Activated naive CD4-positive, alpha-beta T cell (primary cell): ENCODE results near the gene GP5.

Source experiments
- DNase-seq, 4 experiments: peaks; one replicate each; lab custom pipeline; 2025; lab: John Stamatoyannopoulos, UW

Gene GP5

DNA sequence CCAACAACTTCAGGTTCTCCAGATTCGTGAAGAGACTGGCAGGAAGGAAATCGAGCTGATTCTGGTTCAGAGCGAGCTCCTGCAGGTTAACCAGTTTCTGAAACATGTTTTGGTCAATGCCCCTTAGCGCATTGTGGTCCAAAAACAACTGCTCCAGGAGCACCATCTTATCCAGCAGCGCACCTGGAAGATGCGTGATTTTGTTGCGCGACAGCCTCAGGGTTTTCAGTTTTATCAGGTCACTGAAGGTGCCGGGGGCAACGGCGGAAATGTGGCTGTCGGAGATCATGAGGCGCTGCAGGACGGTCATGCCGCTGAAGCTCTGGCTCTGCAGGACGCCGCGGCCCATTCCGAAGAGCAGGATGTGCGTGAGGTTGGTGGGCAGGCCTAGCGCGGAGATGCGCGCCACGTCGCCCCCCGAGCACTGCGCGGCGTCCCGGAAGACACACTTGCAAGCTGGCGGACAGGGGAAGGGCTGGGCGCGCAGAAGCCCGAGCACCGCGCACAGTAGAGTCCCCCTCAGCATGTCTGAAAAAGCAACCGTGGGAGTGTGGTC, 1.2 kb downstream of the GP5 start:
- DNase-seq: peak in 2 of 4 experiments; percentile 27 to 37

DNA sequence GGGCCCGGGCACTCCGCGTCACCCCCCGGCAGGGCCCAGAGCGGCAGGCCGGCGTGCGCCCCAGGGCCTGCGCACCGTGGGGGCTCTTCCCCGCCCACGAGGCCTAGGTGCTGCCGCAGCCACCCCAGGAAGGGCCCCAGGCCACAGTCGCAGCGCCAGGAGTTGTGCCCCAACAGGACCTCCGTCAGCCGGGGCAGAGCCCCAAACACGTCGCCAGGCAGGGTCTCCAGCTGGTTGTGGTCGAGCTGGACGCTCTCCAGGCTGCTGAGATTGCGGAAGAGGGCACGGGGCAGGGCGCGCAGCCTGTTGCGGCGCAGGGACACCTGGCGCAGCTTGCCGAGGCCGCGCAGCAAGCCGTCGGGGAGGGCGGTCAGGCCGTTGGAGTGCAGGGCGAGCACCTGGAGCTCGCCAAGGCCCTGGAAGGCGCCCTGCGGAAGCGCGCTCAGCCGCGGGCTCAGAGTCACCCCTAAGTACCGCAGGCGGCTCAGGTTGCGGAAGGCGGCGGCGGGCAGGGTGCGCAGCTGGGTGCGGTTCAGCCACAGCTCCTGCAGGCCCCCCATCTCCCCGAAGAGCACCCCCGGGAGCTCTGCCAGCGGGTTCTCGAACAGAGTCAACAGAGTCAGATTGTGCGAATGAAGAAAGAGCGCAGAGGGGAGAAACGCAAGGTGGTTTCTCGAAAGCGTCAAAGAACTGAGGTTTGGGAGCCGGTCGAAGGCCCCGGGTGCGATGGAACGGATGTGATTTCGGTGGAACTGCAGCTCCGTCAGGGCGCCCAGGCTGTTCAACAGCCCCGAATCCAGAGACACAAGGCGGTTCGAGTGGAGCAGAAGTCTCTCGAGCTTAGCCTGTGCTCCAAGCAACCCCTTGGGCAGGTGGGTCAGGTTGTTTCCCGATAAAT, 2.0 kb downstream of the GP5 start:
- DNase-seq: peak in 3 of 4 experiments; percentile 10 to 51 (median 49)

DNA sequence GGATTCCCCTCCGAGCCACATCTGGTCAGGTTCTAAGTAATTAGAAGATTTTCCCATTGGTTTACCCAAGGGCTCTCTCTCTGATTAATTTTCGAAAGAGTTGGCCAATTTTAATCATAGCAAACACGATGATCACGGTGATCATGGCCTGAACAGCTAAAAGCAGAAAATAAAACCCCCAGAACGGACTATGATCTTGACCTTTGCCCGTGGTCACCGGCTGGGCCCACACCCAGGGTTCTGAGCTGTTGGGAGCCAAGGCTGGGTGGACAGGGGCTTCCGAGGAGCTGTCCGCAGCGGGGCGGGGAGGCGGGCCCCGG, 2.6 kb downstream of the GP5 start:
- DNase-seq: no peak

DNA sequence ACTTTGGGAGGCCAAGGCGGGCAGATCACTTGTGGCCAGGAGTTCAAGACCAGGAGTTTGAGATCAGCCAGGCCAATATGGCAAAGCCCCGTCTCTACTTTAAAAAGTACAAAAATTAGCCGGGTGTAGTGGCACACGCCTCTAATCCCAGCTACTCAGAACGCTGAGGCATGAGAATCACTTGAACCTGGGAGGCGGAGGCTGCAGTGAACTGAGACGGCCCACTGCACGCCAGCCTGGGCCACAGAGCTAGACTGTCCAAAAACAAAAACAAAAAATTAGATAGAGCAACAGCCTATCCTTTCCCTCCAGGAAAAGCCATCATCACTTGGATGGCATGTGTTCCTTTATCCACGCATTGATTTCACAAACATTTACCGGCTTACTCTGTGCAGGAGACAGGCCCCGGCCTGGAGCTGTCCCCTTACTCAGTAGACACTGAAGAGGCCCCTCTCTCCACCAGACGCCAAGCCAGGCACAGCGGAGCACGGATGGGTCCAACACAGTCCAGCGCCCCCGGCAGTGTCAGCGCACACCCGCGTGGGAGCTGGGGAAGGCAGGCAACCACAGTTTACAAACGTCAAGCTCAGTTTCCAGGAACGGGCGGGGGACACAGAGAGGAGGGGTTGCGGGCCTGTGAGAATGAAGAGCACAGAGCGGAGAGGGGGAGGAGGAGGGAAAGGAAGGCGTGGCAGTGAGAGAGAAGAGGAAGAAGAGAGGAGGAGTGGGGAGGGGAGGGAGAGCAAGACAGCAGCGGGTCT, 3.1 kb downstream of the GP5 start:
- peak in 3 of 4 experiments; percentile 6 to 64 (median 59) for DNase-seq

DNA sequence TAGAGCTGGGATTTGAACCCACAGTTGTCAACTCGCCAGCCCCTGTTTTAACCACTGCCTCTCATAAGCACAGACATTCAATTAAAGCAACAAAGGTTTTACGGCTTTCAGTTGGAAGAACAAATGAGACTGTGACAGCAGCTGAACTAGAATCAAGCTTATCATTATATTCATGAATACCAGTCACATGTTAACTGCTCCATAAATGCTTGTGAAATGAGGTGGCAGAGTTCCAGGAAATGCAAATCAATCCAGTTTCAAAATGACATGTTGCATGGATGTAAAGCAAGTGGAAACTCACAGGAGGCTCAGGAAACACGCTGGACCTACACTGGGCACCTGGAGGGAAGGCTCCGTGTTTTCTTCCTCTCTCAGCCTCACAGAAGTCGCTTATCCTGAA, 3.9 kb downstream of the GP5 start:
- DNase-seq: no peak

DNA sequence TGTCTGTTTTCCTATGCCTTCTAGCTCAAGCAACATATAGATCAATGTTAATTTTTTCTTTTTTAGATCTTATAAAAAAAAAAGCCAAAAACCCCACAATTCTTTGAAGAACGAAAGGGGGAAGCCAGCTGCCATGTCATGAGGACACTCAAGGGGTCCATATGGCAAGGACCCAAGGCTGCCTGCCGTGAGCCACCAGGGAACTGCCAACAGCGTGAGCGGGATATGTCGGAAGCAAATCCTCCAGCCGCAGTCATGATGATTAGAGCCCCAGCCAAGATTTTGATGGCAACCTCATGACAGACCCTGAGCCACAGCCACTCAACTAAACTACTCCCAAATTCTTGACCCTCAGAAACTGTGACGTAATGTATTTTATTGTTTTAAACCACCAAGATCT, 6.5 kb downstream of the GP5 start:
- DNase-seq: no peak

DNA sequence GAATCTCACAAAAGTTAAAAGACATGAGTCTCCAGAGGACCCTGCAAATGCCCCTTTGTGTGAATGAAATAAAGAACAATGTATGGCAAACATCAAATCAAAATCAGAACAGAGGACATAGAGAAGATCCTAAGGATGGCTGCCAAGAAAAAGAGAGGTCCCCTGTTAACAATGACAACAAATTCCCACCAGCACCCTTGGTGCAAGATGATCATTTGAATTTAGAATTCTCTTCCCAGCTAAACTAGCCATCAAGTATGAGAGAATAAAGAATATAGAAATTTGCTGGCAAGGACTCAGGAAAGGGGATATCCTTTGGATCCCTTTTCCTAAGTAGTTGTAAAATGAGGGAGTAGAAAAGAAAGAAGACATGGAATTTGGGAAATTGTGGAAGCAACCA, 8.2 kb downstream of the GP5 start:
- no peak for DNase-seq

DNA sequence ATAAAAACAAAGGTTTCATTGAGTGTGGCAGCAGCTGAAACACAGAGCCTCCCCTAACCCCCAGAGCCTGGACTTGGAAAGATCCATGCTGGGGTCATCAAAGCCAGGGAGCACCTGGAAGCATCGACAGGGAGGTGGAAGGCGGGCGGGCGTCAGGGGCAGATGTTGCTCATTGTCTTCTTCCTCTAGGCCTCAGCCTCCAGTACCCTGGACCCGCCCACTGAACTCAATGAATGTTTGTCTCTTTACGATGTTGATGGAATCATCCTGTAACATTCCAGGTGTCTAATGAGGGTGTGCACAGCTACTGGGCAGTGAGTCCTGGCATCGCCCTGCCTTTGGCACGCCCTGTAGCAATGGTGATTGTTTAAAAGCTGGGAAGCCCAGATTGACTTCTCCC, 9.8 kb downstream of the GP5 start:
- no peak for DNase-seq

DNA sequence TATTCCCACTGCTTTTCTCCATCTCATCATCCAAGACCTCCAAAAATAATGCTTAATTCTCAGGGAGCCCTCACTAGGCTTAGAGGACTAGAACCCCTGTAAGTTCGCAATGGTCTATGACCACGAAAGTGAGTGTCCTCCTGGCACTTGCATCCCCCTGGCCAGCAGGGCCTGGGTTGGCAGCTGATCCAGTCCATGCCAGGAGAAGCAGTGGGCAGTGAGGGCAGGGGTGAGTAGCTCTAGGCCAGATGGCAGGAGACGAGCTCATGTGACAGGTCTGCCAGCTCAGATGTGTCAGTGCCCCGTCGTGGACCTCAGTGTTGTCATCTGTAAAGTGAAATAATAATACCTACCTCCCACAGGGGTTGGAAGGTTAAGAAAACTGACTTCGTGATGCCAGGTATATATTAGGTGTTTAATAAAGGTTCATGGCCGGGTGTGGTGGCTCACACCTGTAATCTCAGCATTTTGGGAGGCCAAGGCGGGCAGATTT, 11.1 kb downstream of the GP5 start:
- no peak for DNase-seq

DNA sequence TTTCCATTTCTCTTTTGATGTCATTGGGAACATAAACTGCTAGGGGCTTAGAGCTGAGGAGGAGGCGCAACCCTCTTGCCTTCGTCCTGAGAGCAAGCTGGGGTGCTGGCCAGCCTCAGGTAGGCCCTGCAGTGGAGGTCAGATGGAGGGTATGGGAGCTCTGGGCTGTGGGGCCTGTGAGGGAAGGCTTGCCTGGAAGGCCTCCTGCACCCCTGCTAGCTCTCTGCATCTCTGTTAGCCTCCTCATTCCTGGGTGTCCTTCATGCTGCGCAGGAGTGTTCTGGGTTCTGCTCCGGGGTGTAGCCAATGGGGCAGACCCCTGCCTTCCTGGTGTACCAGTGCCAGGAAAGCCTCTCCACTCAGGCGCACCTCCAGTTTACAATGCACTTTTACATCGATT, 11.8 kb downstream of the GP5 start:
- no peak for DNase-seq

DNA sequence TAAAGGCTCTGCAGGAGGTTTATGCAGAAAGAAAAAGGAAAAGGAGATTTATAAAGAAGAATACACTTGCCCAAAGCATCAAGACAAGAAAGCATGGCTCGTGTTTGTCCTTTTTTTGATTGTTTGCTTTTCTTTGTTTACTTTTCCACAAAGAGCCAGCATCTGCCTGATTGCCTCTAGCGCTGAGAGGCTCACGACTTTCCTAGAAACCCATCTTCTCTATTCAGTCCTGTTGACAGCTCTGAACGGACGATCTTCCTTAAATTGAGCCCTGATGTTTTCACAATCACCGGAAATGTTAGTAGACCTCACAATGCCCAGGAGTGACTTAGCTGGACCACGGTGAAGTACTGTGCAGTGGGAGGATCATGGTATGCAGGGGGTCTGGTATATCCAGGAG, 12.4 kb downstream of the GP5 start:
- DNase-seq: no peak

DNA sequence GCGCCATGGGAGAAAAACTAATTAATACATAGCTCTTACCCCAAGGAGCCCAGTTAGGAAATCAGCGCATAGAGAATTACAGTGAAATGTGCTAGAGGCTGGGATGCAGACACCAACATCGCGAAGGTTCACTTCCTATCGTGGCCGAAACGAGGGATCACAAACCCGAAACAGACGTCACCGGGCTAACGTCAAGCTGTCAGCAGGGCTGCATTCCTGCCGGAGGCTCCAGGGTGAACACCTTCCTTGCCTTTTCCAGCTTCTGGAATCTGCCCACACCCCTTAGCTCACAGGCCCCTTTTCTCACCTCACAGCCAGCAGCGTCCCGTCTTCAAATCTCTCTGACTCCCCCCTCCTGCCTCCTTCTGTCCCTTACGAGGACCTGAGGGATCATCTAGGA, 13.0 kb downstream of the GP5 start:
- DNase-seq: no peak

DNA sequence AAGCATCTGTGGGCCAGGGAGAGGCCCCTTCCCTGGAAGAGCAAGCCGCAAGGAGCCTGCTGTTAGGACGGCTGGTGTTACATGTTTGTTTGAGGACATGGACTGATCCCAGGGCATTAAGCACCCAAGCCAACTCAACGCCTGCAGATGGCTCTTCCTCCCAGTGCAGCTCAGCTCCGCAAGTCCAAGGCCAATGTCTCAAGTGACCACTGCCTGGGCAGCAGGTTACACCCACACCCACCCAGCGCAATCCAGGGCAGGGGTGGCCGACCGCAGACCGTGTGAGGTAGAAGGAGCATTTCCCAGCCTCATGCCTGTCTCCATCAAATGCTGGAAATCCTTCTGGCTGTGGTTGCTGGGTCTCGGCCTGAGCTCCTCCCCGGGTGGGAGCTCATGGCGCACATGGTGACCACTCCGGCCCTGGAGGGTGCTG, 14.5 kb downstream of the GP5 start:
- no peak for DNase-seq

DNA sequence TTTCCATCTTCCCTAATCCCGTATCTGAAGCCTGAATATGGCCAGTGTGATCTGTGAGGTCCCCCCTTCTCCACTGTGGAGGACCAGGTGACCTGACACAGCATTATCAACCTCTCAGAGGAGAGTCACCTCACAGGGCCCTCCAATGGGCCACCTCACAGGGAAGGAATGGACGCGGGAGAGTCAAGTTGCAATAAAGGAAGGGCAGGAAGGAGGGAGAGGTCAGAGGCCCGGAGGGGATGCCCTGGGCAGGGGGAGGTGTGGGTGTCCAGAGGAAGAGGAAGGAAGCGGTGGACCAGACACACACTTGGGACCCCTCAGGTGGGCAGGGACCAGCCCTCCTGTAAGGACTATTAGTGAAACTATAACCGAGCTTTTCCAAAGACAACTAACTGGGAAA, 14.9 kb downstream of the GP5 start:
- DNase-seq: no peak

DNA sequence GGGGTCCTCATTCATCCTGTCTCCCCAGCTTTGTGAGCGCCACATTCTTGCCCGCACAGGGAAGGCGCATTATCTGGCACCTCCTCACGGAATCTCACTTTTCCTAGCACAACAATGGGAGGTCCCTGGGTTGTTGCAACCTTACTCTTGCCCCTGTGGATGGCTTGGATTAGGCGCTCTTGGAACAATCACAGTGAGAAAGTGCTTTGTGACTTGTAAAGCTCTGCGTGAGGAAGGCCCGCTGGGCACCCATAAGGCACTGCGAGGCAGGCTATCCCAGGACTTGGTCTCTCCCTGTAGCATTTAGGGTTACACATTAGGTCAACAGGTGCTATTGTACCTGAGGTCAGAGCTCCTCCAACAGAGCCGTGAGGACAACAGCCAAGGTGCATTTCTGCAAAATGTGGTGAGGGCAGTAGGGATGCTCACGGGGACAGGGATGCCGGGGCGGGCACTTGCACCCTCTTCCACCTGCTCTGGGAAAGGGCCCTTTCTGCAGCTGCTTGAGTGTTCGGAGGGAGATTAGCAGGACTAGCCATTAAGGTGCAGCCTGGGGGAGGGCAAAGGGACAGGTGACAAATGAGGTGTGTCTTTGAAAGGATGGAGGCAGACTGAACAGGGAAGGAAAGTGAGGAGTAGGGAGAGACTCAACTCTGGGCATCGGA, 15.7 kb downstream of the GP5 start:
- no peak for DNase-seq

DNA sequence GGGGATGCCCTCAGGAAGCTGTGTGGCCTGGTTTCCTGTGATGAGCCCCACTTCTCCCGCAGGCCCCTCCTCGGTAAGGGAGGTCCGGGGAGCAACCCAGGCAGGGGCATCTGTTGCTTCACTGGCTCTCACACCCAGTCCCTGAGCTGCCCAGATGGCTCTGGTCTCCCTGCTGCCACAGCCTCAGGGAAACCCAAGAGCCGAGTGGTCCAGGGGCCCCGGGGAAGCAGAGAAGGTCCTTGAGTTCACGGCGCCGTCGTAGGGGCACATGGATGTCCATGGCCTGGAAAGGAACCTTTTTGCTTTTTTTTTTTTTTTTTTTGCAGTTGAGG, 16.2 kb downstream of the GP5 start:
- DNase-seq: no peak

DNA sequence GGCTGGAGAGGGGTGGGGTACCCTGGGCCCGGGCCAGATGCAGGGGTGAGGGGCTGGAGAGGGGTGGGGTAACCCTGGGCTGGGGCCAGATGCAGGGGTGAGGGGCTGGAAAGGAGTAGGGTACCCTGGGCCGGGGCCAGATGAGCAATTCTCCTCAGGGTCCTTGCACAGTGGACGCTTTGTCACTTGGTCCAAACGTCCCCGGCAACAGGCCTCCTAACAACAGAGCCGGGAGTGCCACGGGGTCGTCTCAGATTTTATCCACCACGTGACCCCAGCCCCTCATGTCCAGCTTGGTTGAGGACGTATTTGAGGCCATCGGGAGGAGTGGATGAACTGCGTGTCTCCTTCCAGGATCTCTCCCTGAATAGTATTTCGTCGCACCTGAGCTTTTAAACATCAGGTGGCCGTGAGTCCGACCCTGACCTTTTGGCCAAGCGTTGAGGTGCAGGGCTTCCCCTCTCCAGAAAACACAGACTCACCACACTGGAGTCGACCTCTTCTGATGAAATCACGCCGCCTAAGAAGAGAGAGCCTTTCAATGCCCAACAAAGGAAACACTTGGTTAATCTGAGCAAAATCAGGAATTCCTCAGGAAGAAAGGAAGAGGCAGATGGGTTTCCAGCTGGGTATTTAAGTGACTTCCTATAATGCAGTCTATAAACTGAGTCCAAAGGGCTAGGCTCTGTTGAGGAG, 16.7 kb downstream of the GP5 start:
- DNase-seq: no peak

DNA sequence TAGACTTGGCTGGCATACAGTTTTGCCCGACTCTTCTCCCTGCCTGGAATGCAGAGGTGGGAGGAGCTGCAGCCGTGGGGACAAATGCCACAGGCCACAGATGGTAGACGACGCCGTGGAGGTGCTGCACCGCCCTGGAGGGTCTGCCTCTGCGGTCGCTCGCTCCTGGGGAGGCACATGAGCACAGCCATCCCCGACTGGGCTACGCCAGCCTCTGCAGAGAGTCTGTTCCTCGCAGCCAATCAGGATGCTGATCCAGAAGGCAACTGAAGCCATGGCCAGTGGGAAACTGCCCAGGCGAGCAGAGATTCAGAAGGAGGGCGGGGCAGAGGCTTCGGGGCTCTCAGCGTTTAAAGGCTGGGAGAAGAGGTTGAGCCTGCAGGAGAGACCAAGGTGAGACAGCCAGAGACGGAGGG, 17.6 kb downstream of the GP5 start:
- no peak for DNase-seq

DNA sequence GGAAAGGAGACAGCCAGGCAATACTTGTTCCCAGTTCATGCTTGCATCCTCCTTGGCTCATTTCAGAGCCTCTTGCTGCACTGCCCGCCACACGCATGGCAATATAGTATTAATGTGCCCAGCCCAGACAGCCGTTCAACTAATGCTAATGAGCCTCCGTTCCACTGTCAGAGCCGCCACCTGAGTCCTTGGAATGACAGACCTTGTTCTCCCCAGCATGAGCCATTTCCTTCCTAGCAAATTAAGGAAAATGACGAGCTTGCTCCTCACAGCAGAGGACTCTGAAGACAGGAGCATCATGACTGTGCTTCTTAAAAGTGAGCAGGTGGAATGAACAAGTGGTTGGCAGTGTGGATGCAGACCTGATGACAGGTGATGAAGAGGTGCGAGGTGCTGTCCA, 18.7 kb downstream of the GP5 start:
- DNase-seq: no peak

DNA sequence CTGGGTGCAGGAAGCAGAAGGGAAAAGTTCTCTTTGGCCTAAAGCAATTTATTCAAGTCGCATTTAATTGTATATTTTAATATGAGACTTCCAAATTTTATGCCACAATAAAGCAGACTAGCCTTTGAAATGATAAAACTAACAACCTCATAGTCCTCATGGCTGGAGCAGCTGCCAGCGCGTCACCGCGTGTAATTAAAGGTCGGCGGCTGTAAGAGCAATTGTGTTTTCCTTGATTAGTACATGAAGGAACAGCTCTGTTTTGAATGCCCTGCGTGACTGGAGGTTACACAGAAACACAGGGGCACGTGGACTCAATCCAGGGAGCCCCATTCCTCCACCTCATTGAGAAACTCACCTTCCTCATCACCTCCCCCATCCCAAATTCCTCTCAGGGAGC, 19.4 kb downstream of the GP5 start:
- no peak for DNase-seq

DNA sequence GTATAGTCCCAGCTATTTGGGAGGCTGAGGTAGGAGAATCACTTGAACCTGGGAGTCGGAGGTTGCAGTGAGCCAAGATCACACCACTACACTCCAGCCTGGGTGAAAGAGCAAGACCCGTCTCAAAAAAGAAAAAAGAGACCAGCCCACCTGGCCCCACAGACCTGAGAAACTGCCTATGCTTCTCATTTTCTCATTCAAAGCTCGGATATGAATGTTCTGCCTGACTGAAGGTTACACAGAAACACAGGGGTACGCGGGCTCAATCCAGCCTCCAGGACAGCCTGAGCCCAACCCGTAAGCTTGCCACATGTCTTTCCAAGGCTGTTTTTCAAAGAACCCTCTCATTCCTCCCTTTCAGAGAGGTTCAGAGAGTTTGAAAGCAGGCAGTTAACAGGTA, 19.8 kb downstream of the GP5 start:
- DNase-seq: no peak

DNA sequence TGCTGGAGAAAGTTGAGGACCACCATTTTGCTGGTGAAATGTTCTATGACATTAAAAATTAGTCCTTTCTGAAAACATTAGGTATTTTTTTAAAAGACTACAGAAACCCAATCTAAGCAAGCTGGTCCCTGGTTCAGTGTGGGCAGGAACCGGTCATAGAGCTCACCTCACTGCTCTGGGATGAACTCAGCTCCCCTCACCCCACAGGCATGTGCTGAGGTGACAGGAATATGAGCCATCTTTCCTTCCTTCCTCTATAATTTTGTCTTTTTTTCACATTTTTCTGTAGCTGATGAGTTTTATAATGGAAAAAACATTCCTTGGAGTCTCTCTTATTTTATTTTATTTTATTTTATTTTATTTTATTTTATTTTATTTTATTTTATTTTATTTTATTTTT, 21.4 kb downstream of the GP5 start:
- DNase-seq: no peak
